DMS53 (cell line): Measurements from ENCODE around the gene MIB2.

Source experiments
- DNase-seq: peaks from one replicate; lab custom pipeline; 2025; lab: John Stamatoyannopoulos, UW

The MIB2 gene

DNA sequence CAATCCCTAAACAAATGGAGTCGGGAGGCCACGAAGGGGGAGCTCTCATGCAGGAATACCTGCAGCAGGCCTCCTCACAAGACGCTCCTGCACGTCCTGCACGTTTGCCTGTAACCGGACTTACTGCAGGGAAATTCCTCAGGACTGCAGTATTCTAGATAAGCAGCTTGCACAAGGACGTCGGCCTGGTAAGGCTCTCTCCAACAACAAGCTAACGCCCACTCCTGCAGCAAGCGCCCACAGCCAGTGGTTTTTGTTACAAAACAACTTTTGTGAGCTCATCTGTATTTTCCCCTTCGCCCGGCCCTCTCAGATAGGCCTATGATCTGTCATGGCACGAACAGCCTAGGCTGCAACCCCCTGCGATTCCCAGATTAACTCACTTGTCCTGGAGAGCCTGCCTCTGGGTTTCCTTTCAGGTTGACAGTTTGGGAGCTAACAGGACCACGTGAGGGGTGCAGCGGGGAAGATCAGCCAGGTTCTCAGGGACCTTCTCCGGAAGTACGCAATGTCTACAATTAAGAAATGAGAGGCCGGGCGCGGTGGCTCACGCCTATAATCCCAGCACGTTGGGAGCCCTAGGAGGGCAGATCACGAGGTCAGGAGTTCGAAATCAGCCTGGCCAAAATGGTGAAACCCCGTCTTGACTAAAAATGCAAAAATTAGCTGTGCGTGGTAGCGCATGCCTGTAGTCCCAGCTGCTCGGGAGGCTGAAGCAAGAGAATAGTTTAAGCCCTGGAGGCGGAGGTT, 921 bp upstream of the MIB2 start:
- DNase-seq, result peak; percentile 78

GRCh38 chr1:1614954-1615255, 395 bp upstream of the MIB2 start:
- DNase-seq, result no peak

DNA sequence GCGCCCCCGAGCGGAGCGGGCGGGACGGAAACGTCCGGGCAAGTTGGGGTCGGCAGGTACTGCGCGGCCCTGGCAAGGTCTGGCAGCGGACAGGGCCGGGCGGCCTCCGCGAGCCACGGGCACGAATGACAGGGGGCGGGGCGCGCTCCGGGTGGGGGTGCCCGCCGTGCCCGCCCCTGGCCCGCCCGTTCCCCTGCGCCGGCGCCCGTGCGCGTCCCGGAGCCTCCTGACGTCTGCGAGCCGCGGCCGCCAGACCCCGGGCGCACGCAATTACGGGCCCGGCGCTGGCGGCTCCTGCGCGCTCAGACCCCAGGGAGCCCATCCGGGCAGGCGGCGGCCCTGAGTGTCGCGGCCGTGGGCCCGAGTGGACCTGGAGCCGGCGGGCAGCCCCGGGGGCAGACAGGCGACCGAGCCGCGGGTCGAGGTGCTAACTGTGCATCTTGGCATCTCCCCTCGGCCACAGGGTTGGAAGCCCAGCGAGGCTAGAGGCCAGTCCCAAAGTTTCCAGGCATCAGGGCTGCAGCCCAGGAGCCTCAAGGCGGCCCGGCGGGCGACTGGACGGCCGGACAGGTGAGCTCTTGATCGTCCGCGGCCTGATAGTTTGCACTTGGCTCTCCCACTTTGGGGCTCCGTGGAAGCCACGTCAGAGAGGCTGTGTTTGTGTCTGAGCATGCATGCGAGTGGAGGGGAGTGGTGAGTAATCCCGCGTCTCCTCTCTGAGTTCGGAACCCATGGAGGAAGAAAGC, 918 bp downstream of the MIB2 start:
- peak; percentile 76 for DNase-seq

DNA sequence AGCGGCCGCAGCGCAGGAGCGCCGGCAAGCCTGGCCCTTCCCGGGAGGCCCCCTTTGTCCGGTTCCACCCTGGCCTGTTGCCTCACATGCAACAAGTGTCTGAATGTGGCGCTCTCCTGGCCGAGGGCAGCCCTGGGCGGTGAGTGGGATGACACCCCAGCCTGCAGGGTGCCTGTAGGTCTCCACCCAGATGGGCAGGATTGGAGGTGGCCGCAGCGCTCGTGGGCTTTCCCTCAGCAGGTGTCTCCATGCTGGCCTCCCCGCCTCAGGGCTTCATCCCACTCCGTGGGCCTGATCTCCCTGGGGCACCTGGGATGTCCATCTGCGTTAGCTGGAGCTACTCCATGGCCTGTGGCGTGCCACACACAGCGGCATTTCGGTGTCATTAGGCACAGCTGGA, 1.5 kb downstream of the MIB2 start:
- DNase-seq, result no peak

- no peak for DNase-seq
Observed at GRCh38 chr1:1617516-1617915, 2.2 kb downstream of the MIB2 start.

GRCh38 chr1:1617925-1618324, 2.6 kb downstream of the MIB2 start:
- DNase-seq, result no peak

GRCh38 chr1:1618396-1619068, 3.2 kb downstream of the MIB2 start:
- DNase-seq, result no peak

DNA sequence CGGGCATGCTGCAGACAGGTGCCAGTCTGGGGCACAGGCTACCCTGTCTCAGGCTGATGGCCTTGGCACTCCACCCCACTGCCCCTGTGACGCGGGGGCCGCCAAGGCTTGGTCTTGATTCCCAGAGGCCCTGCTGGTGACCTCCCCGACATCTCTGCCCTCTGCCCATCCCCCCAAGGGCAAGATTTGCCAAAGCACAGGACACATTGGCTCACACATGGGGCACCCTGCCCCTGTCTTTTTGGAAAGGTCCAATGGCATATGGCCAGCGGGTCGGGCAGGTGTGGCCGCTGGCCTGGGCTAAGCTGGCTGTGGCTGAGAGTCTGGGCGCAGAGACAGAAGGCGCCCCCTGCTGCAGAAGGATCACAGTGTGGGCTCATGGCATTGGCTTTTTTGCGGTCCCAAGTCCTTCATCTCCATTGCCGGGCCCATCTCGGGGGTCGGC, 4.6 kb downstream of the MIB2 start:
- peak; percentile 35 for DNase-seq

GRCh38 chr1:1620433-1621139, 5.3 kb downstream of the MIB2 start:
- DNase-seq, result no peak

GRCh38 chr1:1621173-1622009, 6.1 kb downstream of the MIB2 start:
- DNase-seq, result no peak

GRCh38 chr1:1622010-1622787, 6.9 kb downstream of the MIB2 start:
- no peak for DNase-seq

GRCh38 chr1:1622788-1623094, 7.4 kb downstream of the MIB2 start:
- no peak for DNase-seq

- DNase-seq, result no peak
Observed at GRCh38 chr1:1623181-1623630, 7.9 kb downstream of the MIB2 start.

DNA sequence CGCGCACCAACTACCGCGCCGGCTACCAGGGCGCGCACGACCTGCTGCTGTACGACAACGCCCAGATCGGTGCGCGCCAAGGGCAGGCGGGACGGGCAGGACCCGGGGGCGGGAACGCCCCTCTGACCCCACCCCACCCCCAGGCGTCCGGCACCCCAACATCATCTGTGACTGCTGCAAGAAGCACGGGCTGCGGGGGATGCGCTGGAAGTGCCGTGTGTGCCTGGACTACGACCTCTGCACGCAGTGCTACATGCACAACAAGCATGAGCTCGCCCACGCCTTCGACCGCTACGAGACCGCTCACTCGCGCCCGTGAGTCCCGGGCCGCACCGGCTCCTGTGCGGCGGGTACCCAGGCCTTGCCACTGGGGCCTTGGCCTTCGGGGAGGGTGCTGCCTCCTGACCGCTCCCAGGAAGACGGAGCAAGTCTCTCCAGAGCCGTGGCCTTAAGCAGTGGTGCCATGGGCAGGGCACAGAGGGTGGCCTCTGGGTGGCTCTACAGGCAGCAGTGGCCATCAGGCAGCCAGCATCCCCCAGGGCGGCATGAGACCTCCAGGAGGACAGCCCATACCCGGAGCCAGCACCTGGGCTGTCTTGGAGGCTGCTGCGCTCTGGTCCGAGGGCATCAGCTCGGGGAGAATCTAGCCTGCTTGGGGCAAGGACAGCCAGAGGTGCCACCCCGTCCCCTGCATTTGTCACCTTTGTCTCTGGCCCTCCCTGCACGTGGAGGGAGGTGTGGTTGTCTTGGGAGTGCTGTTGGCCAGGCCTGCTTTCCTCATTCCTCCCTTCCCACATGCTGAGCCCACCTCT, 8.5 kb downstream of the MIB2 start:
- no peak for DNase-seq

DNA sequence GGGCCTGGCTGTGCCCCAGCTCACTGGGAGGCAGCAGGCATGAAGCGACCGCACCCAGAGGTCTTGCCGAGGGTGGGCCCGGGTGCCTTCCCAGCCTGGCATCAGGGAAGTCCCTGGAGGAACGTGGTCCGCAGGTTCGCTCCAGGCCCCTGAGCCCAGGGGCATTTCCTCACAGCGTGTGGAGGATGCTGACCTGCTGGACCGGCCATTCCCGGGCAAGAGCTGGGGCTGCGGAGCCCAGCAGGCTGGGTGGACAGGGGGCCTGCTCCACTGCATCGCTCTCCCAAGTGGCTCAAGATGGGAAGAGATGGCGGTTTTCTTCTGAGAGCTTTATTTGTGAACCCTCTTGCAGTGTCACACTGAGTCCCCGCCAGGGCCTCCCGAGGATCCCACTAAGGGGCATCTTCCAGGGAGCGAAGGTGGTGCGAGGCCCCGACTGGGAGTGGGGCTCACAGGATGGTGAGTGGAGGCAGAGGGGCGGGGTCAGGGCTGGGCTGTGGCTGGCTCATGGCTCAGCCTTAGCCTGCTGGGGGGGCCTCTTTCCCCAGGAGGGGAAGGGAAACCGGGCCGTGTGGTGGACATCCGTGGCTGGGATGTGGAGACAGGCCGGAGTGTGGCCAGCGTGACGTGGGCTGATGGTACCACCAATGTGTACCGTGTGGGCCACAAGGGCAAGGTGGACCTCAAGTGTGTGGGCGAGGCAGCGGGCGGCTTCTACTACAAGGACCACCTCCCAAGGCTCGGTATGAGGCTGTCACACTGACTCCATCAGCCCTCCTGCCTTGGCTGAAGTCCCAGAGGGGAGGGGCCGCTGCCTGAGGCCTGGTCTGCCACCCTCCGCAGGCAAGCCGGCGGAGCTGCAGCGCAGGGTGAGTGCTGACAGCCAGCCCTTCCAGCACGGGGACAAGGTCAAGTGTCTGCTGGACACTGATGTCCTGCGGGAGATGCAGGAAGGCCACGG, 9.4 kb downstream of the MIB2 start:
- DNase-seq, result no peak

GRCh38 chr1:1625404-1625775, 10.1 kb downstream of the MIB2 start:
- no peak for DNase-seq

DNA sequence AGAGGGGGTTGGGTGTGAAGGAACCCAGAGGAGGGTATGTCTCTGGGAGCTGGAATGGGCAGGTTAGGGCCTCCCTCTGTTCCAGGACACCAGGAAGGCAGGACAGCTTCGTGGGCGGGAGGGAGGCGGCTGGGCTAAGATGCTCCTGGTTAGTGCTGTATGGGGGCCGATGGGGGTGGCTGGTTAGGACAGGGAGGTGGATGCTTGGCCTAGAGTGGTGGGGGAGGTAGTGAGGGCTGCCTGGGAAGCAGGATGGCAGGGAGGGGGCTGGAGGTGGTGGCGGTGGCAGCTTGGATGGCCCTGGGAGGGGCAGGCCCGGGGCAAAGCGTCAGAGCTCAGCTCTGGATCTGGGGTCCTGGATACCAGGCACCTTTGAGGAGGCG, 10.5 kb downstream of the MIB2 start:
- DNase-seq, result no peak

GRCh38 chr1:1626207-1627141, 11.2 kb downstream of the MIB2 start:
- DNase-seq, result no peak
